Pancreas (tissue), 10 donors: Measurements from ENCODE around the gene DPEP2NB. TPM values are rescaled to one million over a fixed set of nuclear protein-coding genes. Genes with fewer than 3 reads are reported as not detected.

ENCODE experiments used
- ATAC-seq, 4 donors: fragments of 200-7000 bp; cut with Tn5 transposase; one replicate each; pipeline versions ENCODE4 v1.8.0 to v1.9.1; 2020; ENCODE audit warnings: mild to moderate bottlenecking in 4 of 4, moderate library complexity in 4 of 4
- DNase-seq, 6 donors: peaks; one replicate each; pipeline ENCODE4 v3.0.0-alpha.2; 2020
- FAIRE-seq: peaks from 2 replicates; lab custom pipeline; 2012; peaks lifted over from hg19 to GRCh38; lab: Jason Lieb, UNC
- H3K27ac ChIP-seq, 4 donors: fragments of 200-600 bp; sonication (generic); 1 replicate in 3 of 4; 2 replicates in 1 of 4; pipeline versions ENCODE4 v1.5.0 to v1.8.0; 2020
- H3K27me3 ChIP-seq, 4 donors: fragments of 200-600 bp; one replicate each; pipeline ENCODE4 v1.8.0; 2021
- H3K36me3 ChIP-seq, 3 donors: fragments of 200-600 bp; sonication (generic) in 1 of 3; one replicate each; pipeline versions ENCODE4 v1.5.0 to v1.8.0; 2020 to 2021
- H3K4me1 ChIP-seq, 3 donors: fragments of 200-600 bp; one replicate each; pipeline ENCODE4 v1.8.0; 2021
- H3K4me3 ChIP-seq, 4 donors: fragments of 200-600 bp; sonication (generic) in 2 of 4; one replicate each; pipeline versions ENCODE4 v1.5.0 to v1.8.0; 2020 to 2021
- H3K9me3 ChIP-seq, 4 donors: fragments of 200-600 bp; one replicate each; pipeline ENCODE4 v1.8.0; 2021
- WGBS, 2 donors: extraction: QIAGEN DNeasy Blood & Tissue Kit; methylation state at CpG; one replicate each; pipeline ENCODE4 v1.1.7; 2013; 5-methylcytosine and 5-hydroxymethylcytosine counted together
- intact Hi-C, 3 donors: fragments of 100-400 bp; cut with DNase I; formaldehyde crosslinking; loops; one replicate each; pipeline versions ENCODE4 v1.11.1 to v1.14.2; 2022
- polyA plus RNA-seq, 2 donors: library from polyadenylated mRNA; stranded (reverse); fragments of 200-250 nt; gene quantifications; one replicate each; pipeline ENCODE4 v1.2.3, GENCODE V29; 2013
- total RNA-seq, 6 donors: library from RNA; stranded (reverse); fragmentation: NEBNext Ultra II Directional in 4 of 6; extraction: Animal tissue kit (Norgen Biotek cat#: 25700) in 4 of 6; gene quantifications; one replicate each; pipeline versions ENCODE4 v1.2.1 to v1.2.4, GENCODE V29; 2021 to 2023
- TF ChIP-seq, protein P1 (sequence below), 4 donors: fragments of 200-600 bp; sonication (generic) in 3 of 4; IDR thresholded peaks; one replicate each; pipeline versions ENCODE4 v1.5.0 to v1.8.0; 2021; ENCODE audit warnings: antibody characterized with exemption in 4 of 4
- donor health status: healthy with polysubstance abuse.
- donor health status: DM: no; HTN: no; CAD: no; lungs with moderate emphysema.
- donor health status: DM: no; HTN: no; CAD: no.
- donor health status: control.
- donor health status: control.
- donor health status: Bipolar disorder and iron deficiency.
- donor health status: DM: yes; HTN: yes; CAD: no.
- donor health status: DM: no; HTN: no; CAD: no.
- donor health status: DM: no; HTN: no; CAD: no.
- donor health status: DM: yes; HTN: yes; CAD: no.

DPEP2NB gene
- total and polyA plus RNA-seq, 8 donors, result not detected

GRCh38 chr16:68040506-68041288 is 25.0 kb upstream of the DPEP2NB start:
- DNase-seq, result peak; percentile 70 to 94 (median 85)
- no peaks in the 10 kb centered on the region for H3K27me3 ChIP-seq
- H3K27ac ChIP-seq, result no peak overlapping the region
- no peaks in the 10 kb centered on the region for H3K9me3 ChIP-seq
- ATAC-seq, result peak; percentile 94 to 100 (median 98)
- no peak overlapping the region for H3K4me3 ChIP-seq
- 64 to 67% methylated on average over 14 of the region's 14 CpGs for WGBS, 2 donors
- FAIRE-seq, result no peak
- H3K4me1 ChIP-seq, result no peaks in the 10 kb centered on the region
- TF ChIP-seq, protein P1, sequence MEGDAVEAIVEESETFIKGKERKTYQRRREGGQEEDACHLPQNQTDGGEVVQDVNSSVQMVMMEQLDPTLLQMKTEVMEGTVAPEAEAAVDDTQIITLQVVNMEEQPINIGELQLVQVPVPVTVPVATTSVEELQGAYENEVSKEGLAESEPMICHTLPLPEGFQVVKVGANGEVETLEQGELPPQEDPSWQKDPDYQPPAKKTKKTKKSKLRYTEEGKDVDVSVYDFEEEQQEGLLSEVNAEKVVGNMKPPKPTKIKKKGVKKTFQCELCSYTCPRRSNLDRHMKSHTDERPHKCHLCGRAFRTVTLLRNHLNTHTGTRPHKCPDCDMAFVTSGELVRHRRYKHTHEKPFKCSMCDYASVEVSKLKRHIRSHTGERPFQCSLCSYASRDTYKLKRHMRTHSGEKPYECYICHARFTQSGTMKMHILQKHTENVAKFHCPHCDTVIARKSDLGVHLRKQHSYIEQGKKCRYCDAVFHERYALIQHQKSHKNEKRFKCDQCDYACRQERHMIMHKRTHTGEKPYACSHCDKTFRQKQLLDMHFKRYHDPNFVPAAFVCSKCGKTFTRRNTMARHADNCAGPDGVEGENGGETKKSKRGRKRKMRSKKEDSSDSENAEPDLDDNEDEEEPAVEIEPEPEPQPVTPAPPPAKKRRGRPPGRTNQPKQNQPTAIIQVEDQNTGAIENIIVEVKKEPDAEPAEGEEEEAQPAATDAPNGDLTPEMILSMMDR (IDR thresholded peaks at IDR 0.05), result peak; percentile 41 to 76 (median 72)
- no peaks in the 10 kb centered on the region for H3K36me3 ChIP-seq
- intact Hi-C loops, result no loop called here

GRCh38 chr16:68037841-68038597 is 22.3 kb upstream of the DPEP2NB start:
- no peak overlapping the region for H3K27ac ChIP-seq
- TF ChIP-seq, protein P1 (IDR thresholded peaks at IDR 0.05), result no peak

GRCh38 chr16:68035227-68035626 is 19.5 kb upstream of the DPEP2NB start:
- ATAC-seq (no peak), FAIRE-seq (no peak), DNase-seq (no peak)
- H3K9me3 ChIP-seq, result no peaks in the 10 kb centered on the region
- H3K4me3 ChIP-seq, result no peak overlapping the region
- intact Hi-C loops, result loop anchor here in 1 of 3 donors (10.0 kb wide), 2 partner anchors 150 to 210 kb away; partner anchors contain the start of gene NRN1L
- no peaks in the 10 kb centered on the region for H3K27me3 ChIP-seq
- H3K36me3 ChIP-seq, result no peaks in the 10 kb centered on the region
- 67 to 69% methylated on average over 2 of the region's 2 CpGs for WGBS, 2 donors
- no peak overlapping the region for H3K27ac ChIP-seq
- TF ChIP-seq, protein P1 (IDR thresholded peaks at IDR 0.05), result no peak
- no peaks in the 10 kb centered on the region for H3K4me1 ChIP-seq

More at GRCh38 chr16:68037841-68038597, 22.3 kb upstream of the DPEP2NB start:
- DNase-seq, result no peak
- ATAC-seq, result no peak
- Histone ChIP-seq H3K4me1 (no peaks in the 10 kb centered on the region), H3K4me3 (no peak overlapping the region), H3K36me3 (no peaks in the 10 kb centered on the region), H3K27me3 (no peaks in the 10 kb centered on the region), H3K9me3 (no peaks in the 10 kb centered on the region)
- FAIRE-seq, result no peak
- intact Hi-C loops, result loop anchor here in 1 of 3 donors (10.0 kb wide), 2 partner anchors 153 to 213 kb away; partner anchors contain the start of gene NRN1L
- 87 to 94% methylated on average over 9 of the region's 9 CpGs for WGBS, 2 donors

DNA sequence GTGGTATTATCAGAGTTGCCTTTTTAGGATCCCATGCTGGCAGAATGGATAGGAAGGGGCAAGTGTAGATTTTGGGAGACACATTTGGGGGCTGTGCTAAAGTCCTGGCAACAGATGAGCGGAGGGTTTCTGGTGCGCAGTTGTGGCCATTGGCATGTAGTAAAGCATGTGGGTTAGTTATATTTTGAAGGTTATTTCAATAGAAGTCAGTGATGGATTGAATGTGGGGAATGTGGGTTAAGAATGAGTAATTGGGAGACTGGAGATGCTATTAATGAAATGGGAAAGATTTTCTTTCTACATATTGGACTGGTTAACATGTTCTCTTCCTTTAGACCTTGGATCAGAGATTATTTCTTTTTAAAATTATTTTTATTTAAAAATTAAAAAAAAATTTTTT is 17.4 kb upstream of the DPEP2NB start:
- 94 to 95% methylated on average over 2 of the region's 2 CpGs for WGBS, 2 donors
- DNase-seq (no peak), FAIRE-seq (no peak), ATAC-seq (no peak)
- intact Hi-C loops, result loop anchor here in 1 of 3 donors (10.0 kb wide), 2 partner anchors 148 to 208 kb away; partner anchors contain the start of gene NRN1L
- H3K4me3 ChIP-seq, result no peak overlapping the region
- TF ChIP-seq, protein P1 (IDR thresholded peaks at IDR 0.05), result no peak
- no peaks in the 10 kb centered on the region for H3K4me1 ChIP-seq
- no peaks in the 10 kb centered on the region for H3K36me3 ChIP-seq
- H3K9me3 ChIP-seq, result no peaks in the 10 kb centered on the region
- H3K27me3 ChIP-seq, result no peaks in the 10 kb centered on the region
- H3K27ac ChIP-seq, result no peak overlapping the region
